ENCODE data around the gene SWSAP1. TPM values are rescaled to one million over a fixed set of nuclear protein-coding genes. Genes with fewer than 3 reads are reported as not detected.
A peak's percentile ranks its signal among the peaks of the same experiment; 100 is the strongest.
"Not testable (repeated sequence)": the region's sequence is repeated elsewhere in the genome, so short reads cannot be mapped to it uniquely, and the experiment has no call there.

Gene SWSAP1
- total and polyA plus RNA-seq, 9 donors, result 1.3 to 1.9 (median 1.6) TPM

DNA sequence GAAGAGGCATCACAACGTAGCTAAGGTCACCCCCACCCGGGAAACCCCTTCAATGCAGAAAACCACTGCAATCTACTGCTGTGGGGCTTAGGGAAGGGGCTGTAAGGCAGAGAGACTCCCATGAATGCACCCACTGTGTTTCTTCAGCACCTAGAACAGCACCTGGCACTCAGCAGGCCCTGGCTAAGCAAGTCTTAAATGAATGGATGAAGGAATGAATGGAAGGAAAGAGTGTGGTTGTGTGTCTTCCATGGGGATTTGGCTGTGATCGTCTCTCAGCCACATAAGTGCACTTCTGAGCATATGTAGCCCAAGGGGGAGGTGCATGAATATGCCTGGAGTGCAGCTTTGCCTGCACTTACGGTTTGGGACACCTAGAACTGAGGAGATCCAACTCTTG, 25.3 kb upstream of the SWSAP1 start:
- WGBS (ENCODE audit: insufficient coverage), result 88% methylated on average over 4 of the region's 4 CpGs
- H3K36me3 ChIP-seq (ENCODE audit: control insufficient read depth, insufficient read depth, low read length), result no peaks in the 10 kb centered on the region
- peaks cover 7% of the 10 kb centered on the region for H3K9me3 ChIP-seq (replicated peaks; ENCODE audit: control insufficient read depth, low read depth, low read length)
- H3K4me3 ChIP-seq (ENCODE audit: low read length), result no peak overlapping the region
- no peak for DNase-seq
- H3K4me1 ChIP-seq (ENCODE audit: control insufficient read depth, insufficient read depth, low read length), result peaks cover 22% of the 10 kb centered on the region
- H3K27ac ChIP-seq (ENCODE audit: low read length), result no peak overlapping the region
- H3K27me3 ChIP-seq (ENCODE audit: control insufficient read depth, insufficient read depth, low read length), result peaks cover 3% of the 10 kb centered on the region

DNA sequence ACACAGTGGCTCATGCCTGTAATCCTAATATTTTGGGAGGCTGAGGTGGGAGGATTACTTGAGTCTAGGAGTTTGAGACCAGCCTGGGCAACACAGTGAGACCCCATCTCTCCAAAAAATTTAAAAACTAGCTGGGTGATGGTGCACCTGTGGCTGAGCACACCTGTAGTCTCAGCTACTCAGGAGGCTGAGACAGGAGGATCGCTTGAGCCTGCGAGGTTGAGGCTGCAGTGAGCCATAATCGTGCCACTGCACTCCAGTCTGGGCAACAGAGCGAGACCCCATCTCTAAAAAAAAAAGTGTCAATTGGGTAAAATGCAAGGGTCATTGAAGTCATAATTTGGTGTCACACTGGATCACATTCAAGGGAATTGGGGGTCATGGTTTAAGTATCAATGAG, 20.4 kb upstream of the SWSAP1 start:
- H3K27ac ChIP-seq (ENCODE audit: low read length); H3K36me3 ChIP-seq (ENCODE audit: control insufficient read depth, insufficient read depth, low read length); H3K9me3 ChIP-seq (replicated peaks; ENCODE audit: control insufficient read depth, low read depth, low read length); H3K4me3 ChIP-seq (ENCODE audit: low read length); H3K27me3 ChIP-seq (ENCODE audit: control insufficient read depth, insufficient read depth, low read length); DNase-seq: not testable (repeated sequence)
- peaks cover 14% of the 10 kb centered on the region for H3K4me1 ChIP-seq (ENCODE audit: control insufficient read depth, insufficient read depth, low read length)
- WGBS (ENCODE audit: insufficient coverage), result 84% methylated on average over 4 of the region's 4 CpGs

DNA sequence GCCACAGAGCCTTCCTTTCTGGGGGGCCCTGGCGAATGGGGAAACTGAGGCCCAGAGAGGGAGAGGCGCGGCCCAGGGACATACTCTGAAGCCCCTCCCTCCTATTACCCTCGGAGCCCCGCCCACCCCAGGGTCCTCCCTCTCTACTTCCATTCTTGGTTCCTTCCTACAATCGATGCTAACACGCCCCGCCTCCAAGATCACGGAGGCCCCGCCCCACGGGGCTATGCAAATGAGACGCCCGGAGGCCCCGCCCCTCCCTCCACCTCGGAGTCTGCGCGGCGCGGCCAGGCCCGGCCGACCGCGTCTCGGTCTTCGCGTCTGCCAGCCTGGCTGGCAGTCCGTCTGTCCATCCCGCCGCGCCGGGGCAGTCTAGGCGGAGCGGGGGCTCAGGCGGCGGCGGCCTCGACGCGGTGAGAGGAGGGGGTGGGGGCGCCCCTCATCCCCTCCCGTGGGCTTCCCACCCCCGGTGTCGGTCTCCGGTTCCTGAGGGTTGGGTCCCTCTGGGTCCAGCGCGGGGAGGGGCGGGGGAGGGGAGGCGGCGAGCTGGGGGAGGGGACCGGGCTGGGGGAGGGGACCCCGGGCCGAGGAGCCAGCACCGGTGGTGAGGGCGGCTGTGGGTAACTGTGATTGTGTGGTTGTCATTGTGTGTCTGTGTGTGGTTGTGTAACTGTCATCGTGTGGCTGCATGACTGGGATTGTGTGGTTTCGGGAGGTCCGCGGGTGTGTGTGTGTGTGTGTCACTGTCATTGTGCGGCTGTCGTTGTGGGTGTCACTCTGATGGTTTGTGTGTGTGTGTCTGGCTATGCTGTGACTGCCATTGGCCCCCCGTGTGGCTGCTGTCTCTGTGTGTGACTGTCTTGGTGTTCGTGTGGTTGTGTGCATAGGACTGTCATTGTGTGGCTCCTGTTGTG, 19.0 kb upstream of the SWSAP1 start, which contains the start of gene PLPPR2:
Gene PLPPR2, plus strand, starts transcription at position 273 of the 914 bp plus-strand sequence. CDS start 2,242 bp downstream, outside the sequence.
- H3K27me3 ChIP-seq (ENCODE audit: control insufficient read depth, insufficient read depth, low read length), result peaks cover 3% of the 10 kb centered on the region
- DNase-seq, result peak; percentile 95
- H3K4me3 ChIP-seq (ENCODE audit: low read length), result peak within 1 kb of the TSS; percentile 55
- 5% methylated on average over 35 of the region's 62 CpGs for WGBS (ENCODE audit: insufficient coverage)
- H3K36me3 ChIP-seq (ENCODE audit: control insufficient read depth, insufficient read depth, low read length), result peaks cover 4% of the 10 kb centered on the region
- no peaks in the 10 kb centered on the region for H3K9me3 ChIP-seq (replicated peaks; ENCODE audit: control insufficient read depth, low read depth, low read length)
- H3K4me1 ChIP-seq (ENCODE audit: control insufficient read depth, insufficient read depth, low read length), result peaks cover 14% of the 10 kb centered on the region
- H3K27ac ChIP-seq (ENCODE audit: low read length), result no peak within 1 kb of the TSS

DNA sequence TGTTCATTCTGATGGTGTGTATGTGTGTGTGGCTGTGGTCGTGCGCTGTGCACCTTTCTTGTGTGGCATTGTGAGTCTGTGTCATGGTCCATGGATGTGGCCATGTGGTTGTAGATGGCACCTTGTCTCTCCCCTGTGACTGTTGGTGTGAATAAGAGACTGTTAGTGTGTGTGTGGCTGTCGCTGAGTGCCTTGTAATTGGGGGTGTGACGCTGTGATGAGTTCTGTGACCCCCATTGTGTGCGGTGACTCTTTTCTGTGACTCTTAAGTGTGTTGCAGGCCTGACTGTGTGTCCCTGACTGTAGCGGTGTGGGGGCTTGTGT, 18.4 kb upstream of the SWSAP1 start:
- Histone ChIP-seq H3K27me3 (ENCODE audit: control insufficient read depth, insufficient read depth, low read length) (peaks cover 6% of the 10 kb centered on the region), H3K4me3 (ENCODE audit: low read length) (peak overlapping the region; percentile 55), H3K4me1 (ENCODE audit: control insufficient read depth, insufficient read depth, low read length) (peaks cover 14% of the 10 kb centered on the region), H3K36me3 (ENCODE audit: control insufficient read depth, insufficient read depth, low read length) (peaks cover 4% of the 10 kb centered on the region), H3K9me3 (replicated peaks; ENCODE audit: control insufficient read depth, low read depth, low read length) (no peaks in the 10 kb centered on the region), H3K27ac (ENCODE audit: low read length) (no peak overlapping the region)
- no peak for DNase-seq
- WGBS (ENCODE audit: insufficient coverage), result 86% methylated on average over 4 of the region's 6 CpGs

DNA sequence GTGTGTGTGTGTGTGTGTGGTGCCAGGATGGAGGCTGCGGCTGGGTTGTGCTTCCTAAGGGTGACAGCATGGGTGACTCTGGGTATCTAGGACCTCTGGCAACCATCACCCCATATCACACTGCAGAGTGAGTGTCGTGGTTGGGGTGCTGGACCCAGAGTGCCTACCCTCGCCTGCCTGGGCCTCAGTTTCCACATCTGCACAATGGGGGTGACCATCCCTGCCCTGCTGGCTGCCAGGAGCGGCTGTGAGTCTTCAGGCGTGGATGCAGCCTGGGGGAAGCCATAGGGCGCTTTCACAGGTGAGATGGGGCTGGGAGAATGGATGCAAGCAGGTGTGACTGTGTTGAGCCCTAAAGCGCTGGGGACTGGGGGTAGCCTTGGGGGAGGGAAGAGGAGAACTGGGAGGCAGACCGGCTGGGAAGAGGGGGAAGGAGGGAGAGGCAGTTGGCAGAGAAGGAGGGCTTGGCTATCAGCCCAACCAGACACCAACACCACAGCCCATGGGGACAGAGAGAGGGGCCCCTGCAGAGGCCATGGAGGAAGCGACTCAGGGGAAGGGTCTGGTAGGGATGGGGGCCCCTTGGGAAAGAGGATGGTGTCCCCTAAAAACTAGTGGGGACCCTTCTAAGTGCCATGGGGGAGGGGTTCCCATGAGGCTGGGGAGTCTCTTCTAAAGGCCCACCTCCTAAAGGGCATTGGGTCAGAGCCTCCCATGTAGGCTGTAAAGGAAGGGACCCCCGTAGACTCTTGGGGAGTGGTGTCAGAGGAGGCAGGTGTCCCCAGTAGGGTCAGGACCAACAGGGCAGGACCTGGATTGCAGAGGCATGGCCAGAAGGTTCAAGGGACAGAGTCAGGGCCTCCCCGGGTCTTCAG, 17.6 kb upstream of the SWSAP1 start:
- Histone ChIP-seq H3K9me3 (replicated peaks; ENCODE audit: control insufficient read depth, low read depth, low read length) (no peaks in the 10 kb centered on the region), H3K4me1 (ENCODE audit: control insufficient read depth, insufficient read depth, low read length) (peaks cover 20% of the 10 kb centered on the region), H3K27ac (ENCODE audit: low read length) (no peak overlapping the region), H3K27me3 (ENCODE audit: control insufficient read depth, insufficient read depth, low read length) (peaks cover 13% of the 10 kb centered on the region), H3K4me3 (ENCODE audit: low read length) (no peak overlapping the region), H3K36me3 (ENCODE audit: control insufficient read depth, insufficient read depth, low read length) (peaks cover 7% of the 10 kb centered on the region)
- no peak for DNase-seq
- WGBS (ENCODE audit: insufficient coverage), result 87% methylated on average over 6 of the region's 11 CpGs

DNA sequence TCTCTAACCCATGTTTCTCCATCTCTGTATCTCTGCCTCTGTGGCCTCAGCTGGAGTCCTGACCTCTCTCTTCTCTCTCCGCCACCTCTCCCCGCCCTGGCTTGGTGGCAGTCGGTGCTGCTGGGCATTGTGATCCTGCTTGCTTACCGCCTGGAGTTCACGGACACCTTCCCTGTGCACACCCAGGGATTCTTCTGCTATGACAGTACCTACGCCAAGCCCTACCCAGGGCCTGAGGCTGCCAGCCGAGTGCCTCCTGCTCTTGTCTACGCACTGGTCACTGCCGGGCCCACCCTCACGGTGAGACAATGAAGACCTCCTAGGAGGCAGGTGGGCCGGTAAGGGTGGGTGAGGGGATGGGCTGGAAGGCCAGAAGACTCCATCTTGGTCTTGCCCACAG, 15.0 kb upstream of the SWSAP1 start:
- no peak for DNase-seq
- peaks cover 20% of the 10 kb centered on the region for H3K4me1 ChIP-seq (ENCODE audit: control insufficient read depth, insufficient read depth, low read length)
- no peak overlapping the region for H3K27ac ChIP-seq (ENCODE audit: low read length)
- H3K4me3 ChIP-seq (ENCODE audit: low read length), result no peak overlapping the region
- peaks cover 16% of the 10 kb centered on the region for H3K36me3 ChIP-seq (ENCODE audit: control insufficient read depth, insufficient read depth, low read length)
- 80% methylated on average over 8 of the region's 11 CpGs for WGBS (ENCODE audit: insufficient coverage)
- no peaks in the 10 kb centered on the region for H3K9me3 ChIP-seq (replicated peaks; ENCODE audit: control insufficient read depth, low read depth, low read length)
- H3K27me3 ChIP-seq (ENCODE audit: control insufficient read depth, insufficient read depth, low read length), result peaks cover 12% of the 10 kb centered on the region

DNA sequence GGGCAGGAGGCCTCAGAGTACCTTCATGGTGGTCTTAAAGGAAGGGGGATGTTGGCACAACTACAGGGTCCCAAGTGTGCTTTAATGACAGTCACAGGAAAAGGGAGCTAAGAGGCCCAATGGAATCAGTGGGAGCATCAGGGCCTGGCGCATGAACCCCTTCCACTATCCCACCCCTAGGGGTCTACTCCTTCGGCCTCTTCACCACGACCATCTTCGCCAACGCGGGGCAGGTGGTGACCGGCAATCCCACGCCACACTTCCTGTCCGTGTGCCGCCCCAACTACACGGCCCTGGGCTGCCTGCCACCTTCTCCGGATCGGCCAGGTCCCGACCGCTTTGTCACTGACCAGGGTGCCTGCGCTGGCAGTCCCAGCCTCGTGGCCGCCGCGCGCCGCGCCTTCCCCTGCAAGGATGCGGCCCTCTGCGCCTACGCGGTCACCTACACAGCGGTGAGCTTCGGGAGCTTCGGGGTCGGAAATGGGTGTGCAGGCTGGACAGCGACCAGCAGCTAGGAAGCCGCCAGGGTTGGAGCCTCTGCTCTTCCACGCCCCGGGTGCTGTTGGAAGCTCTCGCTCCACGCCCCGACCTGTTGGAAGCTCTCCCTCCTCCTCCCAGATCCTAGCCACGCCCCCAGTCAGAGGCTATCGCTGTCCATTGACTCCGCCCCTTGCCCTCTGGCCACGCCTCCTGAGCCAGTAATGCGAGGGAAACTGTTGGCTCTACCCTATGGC, 13.3 kb upstream of the SWSAP1 start:
- Histone ChIP-seq H3K27ac (ENCODE audit: low read length) (no peak overlapping the region), H3K36me3 (ENCODE audit: control insufficient read depth, insufficient read depth, low read length) (peaks cover 30% of the 10 kb centered on the region), H3K4me3 (ENCODE audit: low read length) (no peak overlapping the region), H3K27me3 (ENCODE audit: control insufficient read depth, insufficient read depth, low read length) (peaks cover 12% of the 10 kb centered on the region), H3K9me3 (replicated peaks; ENCODE audit: control insufficient read depth, low read depth, low read length) (no peaks in the 10 kb centered on the region), H3K4me1 (ENCODE audit: control insufficient read depth, insufficient read depth, low read length) (peaks cover 13% of the 10 kb centered on the region)
- DNase-seq, result no peak
- 33% methylated on average over 42 of the region's 43 CpGs for WGBS (ENCODE audit: insufficient coverage)

DNA sequence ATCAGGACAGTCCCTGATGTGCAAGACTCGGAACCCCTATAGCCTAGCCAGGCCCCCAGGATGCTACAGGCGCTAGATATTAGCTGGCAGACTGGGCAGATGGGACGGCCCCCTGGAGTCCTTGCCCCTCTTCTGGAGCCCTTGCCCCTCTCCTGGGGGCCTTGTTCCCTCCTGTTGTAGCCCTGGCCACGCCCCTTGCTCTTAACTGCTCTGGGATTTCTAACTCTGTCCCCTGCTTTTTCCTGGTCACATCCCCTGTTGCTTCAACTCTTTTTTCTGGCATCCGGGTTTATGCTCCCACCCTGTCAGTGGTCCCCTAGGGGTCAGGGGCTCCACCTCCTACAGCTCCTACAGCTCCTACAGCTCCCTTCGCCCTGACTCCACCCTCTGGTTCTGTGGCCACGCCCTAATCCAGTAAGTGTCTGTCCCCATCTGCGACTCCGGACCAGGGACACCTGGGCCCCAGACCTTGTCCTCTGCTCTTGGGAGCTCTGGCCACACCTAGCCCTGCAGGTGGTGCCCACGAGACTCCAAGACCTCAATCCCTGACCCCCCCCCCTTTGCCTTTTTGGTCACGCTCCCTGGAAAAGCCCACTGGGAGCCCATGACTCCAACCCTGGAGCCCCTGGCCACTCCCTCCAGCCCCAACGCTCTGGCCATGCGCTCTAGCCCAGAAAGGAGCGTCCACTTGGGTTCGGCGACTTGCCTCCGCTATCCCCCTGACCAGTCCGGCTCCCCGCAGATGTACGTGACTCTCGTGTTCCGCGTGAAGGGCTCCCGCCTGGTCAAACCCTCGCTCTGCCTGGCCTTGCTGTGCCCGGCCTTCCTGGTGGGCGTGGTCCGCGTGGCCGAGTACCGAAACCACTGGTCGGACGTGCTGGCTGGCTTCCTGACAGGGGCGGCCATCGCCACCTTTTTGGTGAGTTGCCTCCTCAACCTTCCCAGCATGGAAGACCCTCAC, 12.4 kb upstream of the SWSAP1 start:
- no peak overlapping the region for H3K4me3 ChIP-seq (ENCODE audit: low read length)
- DNase-seq, result no peak
- peaks cover 6% of the 10 kb centered on the region for H3K4me1 ChIP-seq (ENCODE audit: control insufficient read depth, insufficient read depth, low read length)
- no peak overlapping the region for H3K27ac ChIP-seq (ENCODE audit: low read length)
- no peaks in the 10 kb centered on the region for H3K9me3 ChIP-seq (replicated peaks; ENCODE audit: control insufficient read depth, low read depth, low read length)
- 60% methylated on average over 30 of the region's 35 CpGs for WGBS (ENCODE audit: insufficient coverage)
- H3K27me3 ChIP-seq (ENCODE audit: control insufficient read depth, insufficient read depth, low read length), result peaks cover 12% of the 10 kb centered on the region
- peaks cover 30% of the 10 kb centered on the region for H3K36me3 ChIP-seq (ENCODE audit: control insufficient read depth, insufficient read depth, low read length)

DNA sequence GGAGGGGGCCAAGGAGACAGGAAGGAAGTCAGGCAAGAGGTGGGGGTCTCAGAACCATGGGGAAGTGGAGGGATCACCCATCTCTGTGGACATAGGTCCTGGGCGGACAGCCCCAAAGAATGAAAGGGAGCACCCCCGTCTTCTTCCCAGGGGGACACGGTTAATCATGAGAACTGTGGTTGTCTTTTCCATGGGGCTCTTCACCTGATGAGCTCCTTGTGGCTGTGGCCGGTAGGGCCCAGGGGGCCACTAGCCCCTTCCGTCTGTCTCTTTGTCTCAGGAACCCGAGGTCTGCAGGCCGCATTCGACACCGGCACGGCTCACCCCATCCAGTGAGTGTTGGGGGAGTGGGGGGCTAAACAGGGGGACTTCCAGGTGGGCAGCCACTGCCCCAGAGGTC, 10.6 kb upstream of the SWSAP1 start:
- DNase-seq, result no peak
- Histone ChIP-seq H3K4me1 (ENCODE audit: control insufficient read depth, insufficient read depth, low read length) (peaks cover 6% of the 10 kb centered on the region), H3K9me3 (replicated peaks; ENCODE audit: control insufficient read depth, low read depth, low read length) (no peaks in the 10 kb centered on the region), H3K27me3 (ENCODE audit: control insufficient read depth, insufficient read depth, low read length) (peaks cover 12% of the 10 kb centered on the region), H3K4me3 (ENCODE audit: low read length) (no peak overlapping the region), H3K27ac (ENCODE audit: low read length) (no peak overlapping the region), H3K36me3 (ENCODE audit: control insufficient read depth, insufficient read depth, low read length) (peaks cover 30% of the 10 kb centered on the region)
- 89% methylated on average over 7 of the region's 10 CpGs for WGBS (ENCODE audit: insufficient coverage)
